Coronary artery (tissue), 2 donors: ENCODE measurements around the gene STAT5B.

ENCODE experiments used
- DNase-seq: peaks from one replicate; pipeline ENCODE4 v3.0.0-alpha.2; 2017; ENCODE audit warnings: low spot score
- H3K27ac ChIP-seq, 2 donors: fragments of 200-600 bp; sonication (generic); one replicate each; pipeline ENCODE4 v1.5.1; 2016 to 2019
- H3K4me3 ChIP-seq: fragments of 200-600 bp; sonication (generic); 2 replicates; pipeline ENCODE4 v1.5.1; 2016; ENCODE audit warnings: mild to moderate bottlenecking, moderate library complexity
- CTCF ChIP-seq: fragments of 200-600 bp; sonication (generic); IDR thresholded peaks from one replicate; pipeline ENCODE4 v1.5.1; 2019; ENCODE audit warnings: antibody characterized with exemption

The STAT5B gene

DNA sequence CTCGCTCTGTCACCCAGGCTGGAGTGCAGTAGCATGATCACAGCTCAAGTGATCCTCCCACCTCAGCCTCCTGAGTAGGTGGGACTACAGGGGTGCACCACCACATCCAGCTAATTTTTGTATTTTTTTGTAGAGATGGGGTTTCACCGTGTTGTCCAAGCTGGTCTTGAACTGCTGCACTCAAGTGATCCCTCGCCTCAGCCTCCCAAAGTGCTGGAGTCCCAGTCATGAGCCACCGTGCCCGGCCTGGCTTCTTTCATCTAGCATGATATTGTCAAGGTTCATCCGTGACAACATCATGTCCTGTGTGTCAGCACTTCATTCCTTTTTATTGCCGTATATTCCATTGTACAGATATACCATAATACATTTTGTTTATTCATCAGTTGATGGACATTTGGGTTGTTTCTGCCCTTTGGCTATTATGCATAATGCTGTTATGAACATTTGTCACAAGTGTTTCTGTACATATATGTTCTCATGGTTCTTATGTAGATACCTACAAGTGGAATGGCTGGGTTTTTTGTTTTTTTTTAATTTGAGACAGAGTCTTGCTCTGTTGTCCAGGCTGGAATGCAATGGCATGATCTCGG lies 78.5 kb downstream of the STAT5B start:
- DNase-seq: no peak
- Histone ChIP-seq H3K4me3 (no peak overlapping the region), H3K27ac (no peak overlapping the region)
- TF ChIP-seq CTCF: no peak

DNA sequence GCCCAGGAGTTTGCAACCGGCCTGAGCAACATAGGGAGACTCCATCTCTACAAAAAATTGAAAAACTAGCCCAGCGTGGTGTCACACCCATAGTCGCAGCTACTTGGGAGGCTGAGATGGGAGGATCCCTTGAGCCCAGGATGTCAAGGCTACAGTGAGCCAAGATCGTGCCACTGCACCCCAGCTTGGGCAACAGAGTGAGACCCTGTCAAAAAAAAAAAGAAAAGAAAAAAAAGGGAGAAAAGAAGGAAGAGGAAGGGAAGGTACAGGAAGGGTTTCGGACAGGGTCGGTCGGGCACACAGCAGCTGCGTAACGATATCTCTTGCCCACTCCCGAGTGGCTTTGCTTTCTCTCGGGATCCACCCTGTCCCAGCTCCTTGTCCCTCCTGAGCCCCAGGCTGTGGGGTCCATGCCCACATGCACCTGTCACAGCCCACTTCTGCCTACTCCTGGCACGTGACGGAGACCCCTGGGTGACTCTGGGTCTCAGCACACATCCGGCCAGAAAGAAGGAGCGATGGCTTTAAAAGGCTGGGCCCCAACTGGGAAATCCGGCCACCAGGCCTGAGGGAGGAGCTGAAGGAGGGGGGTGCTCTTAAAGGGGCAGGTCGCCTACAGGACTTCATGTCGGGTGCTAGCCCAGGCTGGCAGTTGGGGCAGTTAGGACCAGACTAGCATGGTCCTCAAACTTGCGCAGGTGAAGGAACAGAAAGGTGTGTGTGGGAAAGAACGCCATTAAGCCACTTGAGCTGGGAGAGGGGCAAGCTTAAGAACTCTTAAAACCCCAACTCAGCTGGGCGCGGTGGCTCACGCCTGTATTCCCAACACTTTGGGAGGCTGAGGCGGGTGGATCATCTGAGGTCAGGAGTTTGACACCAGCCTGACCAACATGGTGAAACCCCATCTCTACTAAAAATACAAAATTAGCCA lies 82.0 kb downstream of the STAT5B start, which contains the start of gene GHDC:
TSS of gene GHDC (minus strand) at position 526 of the 931 bp plus-strand sequence. CDS start 913 bp downstream, outside the sequence.
- peak within 1 kb of the TSS; percentile 75 for H3K4me3 ChIP-seq
- TF ChIP-seq CTCF: no peak
- peak; percentile 85 for DNase-seq

GRCh38 chr17:42193216-42193968 lies 82.8 kb downstream of the STAT5B start:
- TF ChIP-seq CTCF: no peak
- peak overlapping the region; percentile 75 for H3K4me3 ChIP-seq
- DNase-seq: no peak
- no peak overlapping the region for H3K27ac ChIP-seq

More for the DNA sequence above, 82.0 kb downstream of the STAT5B start, which contains the start of gene GHDC:
- H3K27ac ChIP-seq: peak within 1 kb of the TSS; percentile 34 to 87

- TF ChIP-seq CTCF: no peak
- Histone ChIP-seq H3K4me3 (peak overlapping the region; percentile 75), H3K27ac (no peak overlapping the region)
- DNase-seq: no peak
These were observed 83.7 kb downstream of the STAT5B start for GRCh38 chr17:42192189-42193126.

DNA sequence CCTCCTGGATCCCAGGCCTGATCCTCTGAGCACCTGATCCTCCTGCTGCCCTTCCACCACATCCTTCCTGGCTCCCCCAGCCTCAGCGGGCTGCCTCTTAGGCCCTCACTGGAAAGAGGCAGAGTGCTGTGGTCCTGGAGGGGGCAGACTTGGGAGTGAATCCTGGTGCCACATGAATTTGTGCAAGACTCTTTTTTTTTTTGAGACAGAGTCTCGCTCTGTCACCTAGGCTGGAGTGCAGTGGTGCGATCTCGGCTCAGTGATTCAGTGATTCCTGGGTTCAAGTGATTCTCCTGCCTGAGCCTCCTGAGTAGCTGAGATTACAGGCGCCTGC lies 84.9 kb downstream of the STAT5B start:
- Histone ChIP-seq H3K4me3 (no peak overlapping the region), H3K27ac (no peak overlapping the region)
- no peak for TF ChIP-seq CTCF
- no peak for DNase-seq
